Spleen (tissue), 11 donors: ENCODE data around the gene PRKCE. TPM values are rescaled to one million over a fixed set of nuclear protein-coding genes. Genes with fewer than 3 reads are reported as not detected.

ENCODE experiments used
- DNase-seq: peaks from one replicate; pipeline ENCODE4 v3.0.0-alpha.2; 2020
- H3K27ac ChIP-seq, 8 donors: fragments of 200-600 bp; sonication (generic) in 7 of 8; 1 replicate in 4 of 8; 2 replicates in 4 of 8; pipeline versions ENCODE4 v1.5.0 to v1.8.0; 2016 to 2021; ENCODE audit warnings: inconsistent platforms in 4 of 8, mild to moderate bottlenecking in 4 of 8, moderate library complexity in 1 of 8
- H3K27me3 ChIP-seq, 7 donors: fragments of 200-600 bp; sonication (generic) in 6 of 7; replicated peaks in 1 of 7; 1 replicate in 4 of 7; 2 replicates in 3 of 7; pipeline versions ENCODE4 v1.5.0 to v1.8.0; 2016 to 2021; ENCODE audit warnings: inconsistent platforms in 3 of 7, mild to moderate bottlenecking in 1 of 7
- H3K36me3 ChIP-seq, 6 donors: fragments of 200-600 bp; sonication (generic) in 5 of 6; 1 replicate in 4 of 6; 2 replicates in 2 of 6; pipeline versions ENCODE4 v1.5.0 to v1.8.0; 2016 to 2021; ENCODE audit warnings: inconsistent platforms in 2 of 6
- H3K4me1 ChIP-seq, 6 donors: fragments of 200-600 bp; sonication (generic) in 5 of 6; 1 replicate in 3 of 6; 2 replicates in 3 of 6; pipeline versions ENCODE4 v1.5.0 to v1.8.0; 2016 to 2021; ENCODE audit warnings: inconsistent platforms in 3 of 6
- H3K4me3 ChIP-seq, 8 donors: fragments of 200-600 bp; sonication (generic) in 7 of 8; 1 replicate in 4 of 8; 2 replicates in 4 of 8; pipeline versions ENCODE4 v1.5.0 to v1.8.0; 2016 to 2021; ENCODE audit warnings: inconsistent platforms in 4 of 8, mild to moderate bottlenecking in 4 of 8, moderate library complexity in 2 of 8
- H3K9me3 ChIP-seq, 8 donors: fragments of 200-600 bp; sonication (generic) in 7 of 8; 1 replicate in 4 of 8; 2 replicates in 4 of 8; pipeline versions ENCODE4 v1.5.0 to v1.8.0; 2016 to 2021; ENCODE audit warnings: inconsistent platforms in 4 of 8
- CTCF ChIP-seq, 11 experiments: fragments of 200-600 bp in 7 of 11; fragments of 450-650 bp in 4 of 11; sonication (generic) in 4 of 11; IDR thresholded peaks in 8 of 11; conservative IDR thresholded peaks in 3 of 11; 1 replicate in 7 of 11; 2 replicates in 4 of 11; pipeline versions ENCODE4 v1.4.0 to v1.8.0; 2016 to 2021; ENCODE audit warnings: antibody characterized with exemption in 11 of 11, inconsistent platforms in 4 of 11, mild to moderate bottlenecking in 1 of 11
- POLR2A ChIP-seq, 3 donors: fragments of 450-650 bp; IDR thresholded peaks; one replicate each; pipeline ENCODE4 v1.5.1; 2017; ENCODE audit warnings: antibody characterized with exemption in 3 of 3, mild to moderate bottlenecking in 1 of 3
- POLR2AphosphoS5 ChIP-seq, 3 donors: sonication (generic); formaldehyde crosslinking; IDR thresholded peaks; one replicate each; pipeline ENCODE4 v1.5.1; 2017; ENCODE audit warnings: antibody characterized with exemption in 3 of 3
- WGBS, 5 donors: extraction: QIAGEN DNeasy Blood & Tissue Kit in 3 of 5; methylation state at CpG; one replicate each; pipeline versions ENCODE4 v1.1.5 to v1.1.7; 2013 to 2018; 5-methylcytosine and 5-hydroxymethylcytosine counted together
- intact Hi-C: fragments of 100-400 bp; cut with DNase I; formaldehyde crosslinking; loops from one replicate; pipeline ENCODE4 v1.15.0; 2023; ENCODE audit warnings: low total_unique reads
- polyA plus RNA-seq, 3 donors: library from polyadenylated mRNA; stranded (reverse); fragments of 200-250 nt; gene quantifications; one replicate each; pipeline ENCODE4 v1.2.1, GENCODE V29; 2013
- total RNA-seq, 7 donors: library from RNA; depleted of rRNA in 3 of 7; stranded (reverse); fragments of >200 nt in 3 of 7; fragmentation: NEBNext Ultra II Directional in 4 of 7; extraction: Animal tissue kit (Norgen Biotek cat#: 25700) in 4 of 7; gene quantifications; one replicate each; pipeline versions ENCODE4 v1.1.0 to v1.2.1, GENCODE V29; 2016 to 2021
- donor health status: healthy with polysubstance abuse.
- donor health status: DM: no; HTN: no; CAD: no; lungs with moderate emphysema.
- donor health status: DM: no; HTN: no; CAD: no.
- donor health status: Bipolar disorder and iron deficiency.
- donor health status: healthy.
- donor health status: DM: no; HTN: no; CAD: no.
- donor health status: DM: yes; HTN: yes; CAD: no.

The PRKCE gene
- total and polyA plus RNA-seq, 10 donors: 2.5 to 43.6 (median 18.8) TPM

GRCh38 chr2:46116553-46116991, 465.1 kb downstream of the PRKCE start:
- no peak for DNase-seq
- H3K36me3 ChIP-seq: no peaks in the 10 kb centered on the region
- no peaks in the 10 kb centered on the region for H3K9me3 ChIP-seq
- 82 to 93% (median 86%) methylated on average over 5 of the region's 5 CpGs for WGBS, 5 donors
- no peaks in the 10 kb centered on the region for H3K27me3 ChIP-seq
- TF ChIP-seq POLR2AphosphoS5 (IDR thresholded peaks at IDR 0.05): no peak
- TF ChIP-seq POLR2A (IDR thresholded peaks at IDR 0.05): no peak
- TF ChIP-seq CTCF (IDR thresholded peaks at IDR 0.05 in 8 of 11, conservative IDR thresholded peaks at IDR 0.05 in 3 of 11): no peak
- peak overlapping the region in 1 of 8 donors; percentile 6 for H3K27ac ChIP-seq
- peaks cover 0 to 28% (median 13%) of the 10 kb centered on the region in 6 donors for H3K4me1 ChIP-seq
- no peak overlapping the region for H3K4me3 ChIP-seq
- intact Hi-C loops: no loop called here

- DNase-seq: no peak
- TF ChIP-seq POLR2AphosphoS5 (IDR thresholded peaks at IDR 0.05): no peak
- TF ChIP-seq CTCF (IDR thresholded peaks at IDR 0.05 in 8 of 11, conservative IDR thresholded peaks at IDR 0.05 in 3 of 11): no peak
- TF ChIP-seq POLR2A (IDR thresholded peaks at IDR 0.05): no peak
- Histone ChIP-seq H3K4me1 (peaks cover 0 to 28% (median 13%) of the 10 kb centered on the region in 6 donors), H3K9me3 (no peaks in the 10 kb centered on the region), H3K36me3 (no peaks in the 10 kb centered on the region), H3K4me3 (no peak overlapping the region), H3K27ac (peak overlapping the region in 2 of 8 donors; percentile 6 to 27), H3K27me3 (no peaks in the 10 kb centered on the region)
- intact Hi-C loops: no loop called here
- 90 to 96% (median 92%) methylated on average over 2 of the region's 2 CpGs for WGBS, 5 donors
These were observed 465.9 kb downstream of the PRKCE start for GRCh38 chr2:46117379-46117778.

GRCh38 chr2:46117994-46118393, 466.5 kb downstream of the PRKCE start:
- WGBS, 5 donors: 90 to 94% (median 93%) methylated on average over 3 of the region's 3 CpGs
- no peaks in the 10 kb centered on the region for H3K27me3 ChIP-seq
- intact Hi-C loops: no loop called here
- no peaks in the 10 kb centered on the region for H3K9me3 ChIP-seq
- no peak for DNase-seq
- TF ChIP-seq POLR2A (IDR thresholded peaks at IDR 0.05): no peak
- TF ChIP-seq CTCF (IDR thresholded peaks at IDR 0.05 in 8 of 11, conservative IDR thresholded peaks at IDR 0.05 in 3 of 11): no peak
- no peak for TF ChIP-seq POLR2AphosphoS5 (IDR thresholded peaks at IDR 0.05)
- no peaks in the 10 kb centered on the region for H3K36me3 ChIP-seq
- no peak overlapping the region for H3K4me3 ChIP-seq
- H3K4me1 ChIP-seq: peaks cover 0 to 28% (median 13%) of the 10 kb centered on the region in 6 donors
- peak overlapping the region in 4 of 8 donors; percentile 60 to 74 (median 68) for H3K27ac ChIP-seq

- WGBS, 5 donors: 73 to 81% (median 76%) methylated on average over 7 of the region's 7 CpGs
These were observed 467.3 kb downstream of the PRKCE start for GRCh38 chr2:46118656-46119371.

More at GRCh38 chr2:46118656-46119371, 467.3 kb downstream of the PRKCE start:
- Histone ChIP-seq H3K36me3 (no peaks in the 10 kb centered on the region), H3K27ac (peak overlapping the region in 7 of 8 donors; percentile 47 to 74 (median 60)), H3K4me3 (no peak overlapping the region), H3K27me3 (no peaks in the 10 kb centered on the region), H3K4me1 (peaks cover 0 to 28% (median 13%) of the 10 kb centered on the region in 6 donors), H3K9me3 (no peaks in the 10 kb centered on the region)
- intact Hi-C loops: no loop called here
- TF ChIP-seq POLR2A (IDR thresholded peaks at IDR 0.05) (no peak), CTCF (IDR thresholded peaks at IDR 0.05 in 8 of 11, conservative IDR thresholded peaks at IDR 0.05 in 3 of 11) (no peak)
- no peak for DNase-seq
